Measurements from ENCODE around the gene DHPS.

The DHPS gene

GRCh38 chr19:12675399-12675798 lies 6.3 kb downstream of the DHPS start:
- no peak for DNase-seq (ENCODE audit: low spot score)

DNA sequence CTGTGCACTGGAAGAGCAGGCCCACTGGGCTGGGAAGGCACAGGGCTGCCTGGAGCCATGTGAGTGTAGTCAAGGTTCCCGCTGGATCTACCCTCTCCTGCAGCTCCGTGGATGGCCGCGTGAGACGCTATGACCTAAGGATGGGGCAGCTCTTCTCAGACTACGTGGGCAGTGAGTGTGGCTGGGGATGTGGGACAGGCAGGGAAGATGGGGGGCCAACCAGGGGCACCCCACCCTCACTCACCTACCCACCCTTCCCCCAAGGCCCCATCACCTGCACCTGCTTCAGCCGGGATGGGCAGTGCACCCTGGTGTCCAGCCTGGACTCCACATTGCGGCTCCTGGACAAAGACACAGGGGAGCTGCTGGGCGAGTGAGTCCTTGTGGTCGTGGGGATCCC lies 8.9 kb downstream of the DHPS start:
- DNase-seq (ENCODE audit: low spot score) = no peak

- no peak for DNase-seq (ENCODE audit: low spot score)
Observed at GRCh38 chr19:12670159-12670928, 11.3 kb downstream of the DHPS start.

DNA sequence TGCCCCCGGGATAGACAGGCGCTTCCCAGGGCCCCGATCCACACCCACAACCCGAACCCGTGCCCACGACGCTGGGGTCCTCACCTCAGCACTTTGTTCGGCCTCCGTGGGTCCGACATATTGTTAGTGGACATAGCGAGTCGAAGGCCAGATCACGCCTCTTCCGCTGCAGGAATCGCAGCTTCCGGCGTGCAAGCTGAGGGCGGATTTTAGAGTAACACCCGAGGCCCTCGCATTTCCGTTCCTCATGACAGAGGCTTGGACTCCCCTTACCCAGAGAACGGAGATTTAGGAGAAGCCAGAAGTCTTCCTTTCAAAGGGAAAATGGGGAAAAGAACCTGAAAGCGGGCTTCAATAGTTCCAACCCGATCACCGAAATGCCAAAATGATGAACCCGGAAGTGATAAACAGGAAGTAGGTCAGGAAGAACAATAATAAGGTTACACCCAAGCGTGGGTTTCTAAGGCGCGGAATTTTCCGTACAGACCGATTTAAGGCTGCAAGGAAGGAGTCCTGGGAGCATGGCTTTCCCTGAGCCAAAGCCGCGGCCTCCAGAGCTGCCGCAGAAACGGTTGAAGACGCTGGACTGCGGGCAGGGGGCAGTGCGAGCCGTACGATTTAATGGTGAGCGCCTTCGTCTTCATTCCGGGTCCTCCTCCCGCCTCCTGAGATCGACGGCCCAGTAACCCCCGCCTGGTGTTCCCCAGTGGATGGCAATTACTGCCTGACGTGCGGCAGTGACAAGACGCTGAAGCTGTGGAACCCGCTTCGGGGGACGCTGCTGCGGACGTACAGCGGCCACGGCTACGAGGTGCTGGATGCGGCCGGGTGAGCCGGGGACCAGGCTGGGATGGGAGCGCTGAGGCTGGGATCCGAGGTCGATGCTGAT lies 12.2 kb downstream of the DHPS start:
- DNase-seq (ENCODE audit: low spot score) = peak; percentile 92

- DNase-seq (ENCODE audit: low spot score) = peak; percentile 49
Observed at GRCh38 chr19:12668932-12669269, 12.8 kb downstream of the DHPS start.

DNA sequence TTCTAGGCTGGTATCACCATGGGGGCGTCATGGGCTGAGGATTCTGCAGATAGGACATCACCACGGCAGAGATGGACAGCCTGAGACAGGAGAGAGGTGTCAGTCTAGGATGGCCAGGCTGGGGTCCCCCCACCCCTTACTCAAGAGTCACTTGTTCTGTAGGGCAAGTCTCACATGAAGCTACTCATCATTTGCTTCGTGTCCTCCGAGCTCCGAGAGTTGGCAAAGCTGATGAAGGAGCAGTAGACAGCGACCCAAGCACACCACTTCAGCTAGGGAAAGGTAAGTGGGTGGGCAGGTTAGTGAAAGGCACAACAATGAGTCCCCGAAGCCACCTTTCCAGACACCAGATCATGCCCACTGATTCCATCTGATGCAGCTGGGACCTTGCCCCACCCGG lies 13.3 kb downstream of the DHPS start:
- no peak for DNase-seq (ENCODE audit: low spot score)

GRCh38 chr19:12667731-12668302 lies 13.9 kb downstream of the DHPS start:
- DNase-seq (ENCODE audit: low spot score) = no peak

DNA sequence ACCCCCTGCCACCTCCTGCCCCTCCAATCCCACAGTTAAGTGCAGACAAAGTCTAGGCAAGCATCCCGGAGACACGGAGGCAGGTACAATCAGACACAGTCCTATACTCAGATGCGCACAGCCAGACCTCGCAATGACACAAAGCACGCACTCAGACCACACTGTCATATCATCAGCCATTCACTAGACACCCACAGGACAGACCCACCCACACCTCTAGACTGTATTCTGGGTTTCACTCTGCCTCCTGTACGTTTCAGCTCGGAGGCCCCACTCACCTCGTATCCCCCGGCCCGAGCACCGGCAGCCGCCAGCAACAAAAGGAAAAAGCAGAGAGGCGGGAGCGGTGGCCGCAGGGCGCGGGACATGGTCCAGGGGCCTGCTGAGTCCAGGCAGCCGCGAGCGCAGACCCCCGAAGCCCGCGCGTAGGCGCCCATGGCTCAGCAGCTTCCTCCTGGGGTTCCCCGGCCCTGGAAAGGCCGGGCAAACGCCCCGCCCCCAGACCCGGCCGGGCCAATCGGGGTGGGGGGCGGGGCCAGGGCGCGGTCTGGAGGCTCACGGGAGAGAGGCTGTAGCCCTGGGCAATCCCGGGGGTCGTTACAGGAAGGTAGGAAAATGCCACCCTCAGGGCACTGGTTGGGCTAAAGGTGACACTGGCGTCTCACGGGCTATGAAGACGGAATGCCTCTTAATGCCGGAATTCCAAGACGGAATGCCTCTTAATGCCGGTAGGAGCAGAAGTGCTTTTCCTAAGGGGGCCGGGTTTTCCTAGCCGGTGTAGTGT lies 15.2 kb downstream of the DHPS start, which contains the start of the genes MAN2B1 and WDR83:
Gene MAN2B1 (minus strand): TSS at position 478 of the 784 bp plus-strand sequence. CDS start 41 bp downstream, at position 437.
Gene WDR83 (plus strand): TSS at position 543 of the 784 bp plus-strand sequence. CDS start 2,984 bp downstream, outside the sequence.
- DNase-seq (ENCODE audit: low spot score) = peak; percentile 71

GRCh38 chr19:12665671-12666264 lies 15.9 kb downstream of the DHPS start:
- no peak for DNase-seq (ENCODE audit: low spot score)

- peak; percentile 68 for DNase-seq (ENCODE audit: low spot score)
Observed at GRCh38 chr19:12665281-12665573, 16.5 kb downstream of the DHPS start.

- DNase-seq (ENCODE audit: low spot score) = no peak
Observed at GRCh38 chr19:12664406-12665280, 17.0 kb downstream of the DHPS start.

DNA sequence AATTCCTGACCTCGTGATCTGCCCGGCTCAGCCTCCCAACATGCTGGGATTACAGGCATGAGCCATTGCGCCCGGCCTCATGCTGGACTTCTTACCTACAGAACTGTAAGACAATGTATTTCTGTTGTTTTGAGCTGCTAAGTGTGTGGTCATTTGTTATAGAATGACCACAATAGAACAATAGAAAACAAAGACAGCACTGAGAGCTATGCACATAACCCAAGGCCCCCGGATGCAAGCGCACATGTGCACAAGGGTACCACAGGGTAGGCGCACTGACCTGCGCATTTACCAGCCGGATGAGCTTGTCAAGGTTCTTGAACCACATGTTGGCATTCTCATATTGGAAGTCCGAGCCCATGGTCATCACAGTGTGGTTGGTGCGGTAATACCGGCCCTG lies 20.7 kb downstream of the DHPS start:
- peak; percentile 36 for DNase-seq (ENCODE audit: low spot score)

- DNase-seq (ENCODE audit: low spot score) = no peak
Observed at GRCh38 chr19:12657966-12658365, 23.7 kb downstream of the DHPS start.

- DNase-seq (ENCODE audit: low spot score) = no peak
Observed at GRCh38 chr19:12656899-12657571, 24.6 kb downstream of the DHPS start.

- no peak for DNase-seq (ENCODE audit: low spot score)
Observed at GRCh38 chr19:12655546-12655945, 26.1 kb downstream of the DHPS start.

GRCh38 chr19:12652219-12652618 lies 29.5 kb downstream of the DHPS start:
- no peak for DNase-seq (ENCODE audit: low spot score)

DNA sequence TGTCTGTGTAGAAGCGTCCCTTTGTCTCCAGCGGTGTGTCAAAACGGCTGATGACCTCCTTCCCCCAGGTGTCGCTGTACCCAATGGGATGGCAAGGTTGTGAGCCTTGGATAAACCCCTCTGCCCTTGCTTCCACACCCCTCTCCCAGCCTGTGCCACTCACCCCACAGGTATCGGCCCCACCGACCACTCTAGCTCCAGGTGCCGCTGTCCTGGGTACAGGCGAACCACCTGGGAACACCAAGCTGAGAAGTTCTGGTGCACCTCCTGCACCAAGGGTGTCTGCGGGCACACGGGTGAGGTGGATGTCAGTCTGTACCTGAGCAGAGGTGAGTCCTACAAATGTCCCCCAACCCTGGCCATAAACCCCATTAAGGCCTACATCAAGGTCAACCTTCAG lies 31.7 kb downstream of the DHPS start:
- no peak for DNase-seq (ENCODE audit: low spot score)

DNA sequence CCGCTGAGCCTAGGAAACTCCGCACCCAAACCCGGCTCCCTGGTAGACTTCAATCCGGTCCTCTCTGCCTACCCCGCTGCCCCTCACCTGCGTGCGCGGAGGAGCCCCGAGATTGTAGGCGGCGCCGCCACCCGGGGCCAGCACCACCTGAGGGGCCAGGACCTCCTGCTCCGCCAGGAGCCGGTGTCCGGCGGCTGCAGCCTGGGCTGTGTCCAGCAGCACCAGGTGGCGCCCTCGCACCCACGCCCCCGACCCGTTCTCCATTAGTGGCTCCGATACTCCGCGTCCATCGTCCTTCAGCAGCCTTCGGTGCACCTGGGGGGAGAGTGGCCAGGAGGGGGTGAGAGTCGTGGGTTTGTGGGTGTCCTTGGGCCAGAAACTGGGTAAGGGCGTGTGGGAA lies 33.6 kb downstream of the DHPS start:
- no peak for DNase-seq (ENCODE audit: low spot score)

DNA sequence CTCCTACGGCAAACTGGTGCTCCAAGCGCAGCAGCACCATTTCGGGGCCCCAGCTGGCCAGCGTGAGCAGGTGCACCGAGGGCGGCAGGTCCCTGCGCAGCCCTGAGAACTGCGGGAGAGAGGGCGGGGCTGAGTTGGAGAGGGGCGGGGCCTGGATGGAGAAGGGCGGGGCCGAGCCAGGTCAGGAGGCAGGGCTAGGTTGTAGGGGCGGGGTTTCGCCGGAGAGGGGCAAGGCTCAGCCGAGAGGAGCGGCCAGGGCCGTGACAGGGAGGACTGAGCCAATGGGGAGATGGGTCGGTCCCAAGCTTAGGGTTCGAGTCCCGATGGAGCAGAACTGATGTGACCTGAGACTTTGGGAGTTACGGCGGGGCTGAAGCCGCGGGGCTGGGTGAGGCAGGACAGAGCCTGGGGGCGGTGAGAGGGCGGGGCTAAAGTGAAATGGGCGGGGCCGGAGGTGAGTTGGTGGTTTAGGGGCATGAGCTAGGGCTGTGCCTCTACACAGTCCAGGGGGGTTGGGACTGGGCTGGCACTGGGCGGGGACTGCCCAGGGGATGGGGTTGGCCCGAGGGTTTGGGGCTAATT lies 34.1 kb downstream of the DHPS start:
- peak; percentile 32 for DNase-seq (ENCODE audit: low spot score)

DNA sequence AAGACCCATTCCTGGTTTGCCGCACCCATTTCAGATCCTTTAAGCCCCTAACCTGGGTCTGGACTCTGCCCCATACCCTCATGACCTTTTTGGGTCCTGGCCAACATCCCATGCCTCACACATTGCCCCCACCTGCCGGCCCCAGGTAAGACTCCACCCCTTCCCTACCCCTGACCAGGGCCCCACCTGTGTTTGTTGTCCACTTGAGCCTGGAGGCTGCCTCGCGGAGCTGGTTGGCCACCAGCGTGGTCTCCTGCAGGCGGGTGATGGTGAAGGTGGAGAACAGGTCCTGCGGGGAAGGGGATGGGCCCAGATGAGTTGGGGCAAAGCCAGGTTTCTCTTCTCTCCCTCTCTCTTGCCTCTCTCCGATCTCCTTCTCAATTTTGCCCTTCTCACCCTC lies 34.6 kb downstream of the DHPS start:
- no peak for DNase-seq (ENCODE audit: low spot score)
